Brain microvascular endothelial cell (primary cell): Measurements from ENCODE around the gene MRPS23.

Experiments used
- DNase-seq: peaks from one replicate; pipeline ENCODE4 v3.0.0-alpha.2; 2020
- H3K27ac ChIP-seq: fragments of 250-450 bp; sonication (Bioruptor Pico); 2 replicates; pipeline ENCODE4 v1.5.1; 2020; ENCODE audit warnings: mild to moderate bottlenecking, moderate library complexity
- H3K27me3 ChIP-seq: fragments of 250-450 bp; sonication (Bioruptor Pico); replicated peaks from 2 replicates; pipeline ENCODE4 v1.5.1; 2020; ENCODE audit warnings: mild to moderate bottlenecking
- H3K36me3 ChIP-seq: fragments of 250-450 bp; sonication (Bioruptor Pico); replicated peaks from 2 replicates; pipeline ENCODE4 v1.5.1; 2020; ENCODE audit warnings: mild to moderate bottlenecking
- H3K4me3 ChIP-seq: 2 replicates; pipeline ENCODE4 v1.5.1; 2011; ENCODE audit warnings: low read depth, mild to moderate bottlenecking, control low read depth, low read length, moderate library complexity
- CTCF ChIP-seq: IDR thresholded peaks from 2 replicates; pipeline ENCODE4 v1.5.1; 2011; ENCODE audit warnings: low read depth, mild to moderate bottlenecking, moderate library complexity, low read length, control low read depth, inconsistent platforms; ENCODE audit errors: missing control alignments
- in situ Hi-C: cut with HindIII; loops from 2 replicates; pipeline ENCODE4 v1.10.0; 2017; ENCODE audit warnings: low sequenced_read_pairs, low pct_ligation_motif_present

MRPS23 gene

GRCh38 chr17:57801044-57801711, 48.7 kb downstream of the MRPS23 start:
- Histone ChIP-seq H3K36me3 (no peaks in the 10 kb centered on the region), H3K27ac (no peak overlapping the region), H3K4me3 (no peak overlapping the region), H3K27me3 (peaks cover 2% of the 10 kb centered on the region)
- in situ Hi-C loops, result no loop called here
- no peak for DNase-seq
- TF ChIP-seq CTCF, result no peak

- Histone ChIP-seq H3K4me3 (no peak overlapping the region), H3K36me3 (no peaks in the 10 kb centered on the region), H3K27ac (no peak overlapping the region), H3K27me3 (no peaks in the 10 kb centered on the region)
- in situ Hi-C loops, result no loop called here
- DNase-seq, result no peak
- no peak for TF ChIP-seq CTCF
These were observed 55.0 kb downstream of the MRPS23 start for GRCh38 chr17:57794841-57795240.

- TF ChIP-seq CTCF, result no peak
- Histone ChIP-seq H3K27me3 (peaks cover 6% of the 10 kb centered on the region), H3K4me3 (no peak overlapping the region), H3K27ac (no peak overlapping the region), H3K36me3 (no peaks in the 10 kb centered on the region)
- in situ Hi-C loops, result no loop called here
- no peak for DNase-seq
These were observed 61.1 kb downstream of the MRPS23 start for GRCh38 chr17:57788725-57789124.

GRCh38 chr17:57785022-57785421, 64.8 kb downstream of the MRPS23 start:
- peaks cover 10% of the 10 kb centered on the region for H3K27me3 ChIP-seq

More at GRCh38 chr17:57785022-57785421, 64.8 kb downstream of the MRPS23 start:
- in situ Hi-C loops, result no loop called here
- H3K27ac ChIP-seq, result no peak overlapping the region
- no peak for DNase-seq
- H3K36me3 ChIP-seq, result no peaks in the 10 kb centered on the region
- no peak for TF ChIP-seq CTCF
- no peak overlapping the region for H3K4me3 ChIP-seq
